ENCODE results near the gene ZEB1. TPM values are rescaled to one million over a fixed set of nuclear protein-coding genes. Genes with fewer than 3 reads are reported as not detected.

Gene ZEB1
- total RNA-seq, 1 donor from 2014 or later = 67.3 TPM

GRCh38 chr10:31291123-31291522 is 27.9 kb upstream of the ZEB1 start:
- no peaks in the 10 kb centered on the region for H3K27me3 ChIP-seq (ENCODE audit: control insufficient read depth in 3 of 3, insufficient read depth in 3 of 3, low read length in 3 of 3)
- no peak overlapping the region for H3K27ac ChIP-seq (ENCODE audit: low read depth, low read length)
- no peak overlapping the region for H3K4me3 ChIP-seq (ENCODE audit: low read length in 3 of 3)
- no peaks in the 10 kb centered on the region for H3K4me1 ChIP-seq (ENCODE audit: control insufficient read depth in 3 of 3, insufficient read depth in 3 of 3, low read length in 3 of 3)
- H3K36me3 ChIP-seq (ENCODE audit: control insufficient read depth in 3 of 3, insufficient read depth in 3 of 3, low read length in 3 of 3) = no peaks in the 10 kb centered on the region
- no peak overlapping the region for H3K9ac ChIP-seq (ENCODE audit: low read depth in 1 of 3, low read length in 3 of 3)
- H3K9me3 ChIP-seq (ENCODE audit: control insufficient read depth in 3 of 3, low read length in 3 of 3) = no peaks in the 10 kb centered on the region

- no peak overlapping the region for H3K9ac ChIP-seq (ENCODE audit: low read depth in 1 of 3, low read length in 3 of 3)
- no peak overlapping the region for H3K27ac ChIP-seq (ENCODE audit: low read depth, low read length)
- H3K4me1 ChIP-seq (ENCODE audit: control insufficient read depth in 3 of 3, insufficient read depth in 3 of 3, low read length in 3 of 3) = no peaks in the 10 kb centered on the region
- no peak overlapping the region for H3K4me3 ChIP-seq (ENCODE audit: low read length in 3 of 3)
- H3K36me3 ChIP-seq (ENCODE audit: control insufficient read depth in 3 of 3, insufficient read depth in 3 of 3, low read length in 3 of 3) = no peaks in the 10 kb centered on the region
- H3K27me3 ChIP-seq (ENCODE audit: control insufficient read depth in 3 of 3, insufficient read depth in 3 of 3, low read length in 3 of 3) = no peaks in the 10 kb centered on the region
- H3K9me3 ChIP-seq (ENCODE audit: control insufficient read depth in 3 of 3, low read length in 3 of 3) = no peaks in the 10 kb centered on the region
Observed at GRCh38 chr10:31294558-31294957, 24.5 kb upstream of the ZEB1 start.

- no peak overlapping the region for H3K9ac ChIP-seq (ENCODE audit: low read depth in 1 of 3, low read length in 3 of 3)
- H3K4me3 ChIP-seq (ENCODE audit: low read length in 3 of 3) = no peak overlapping the region
- no peak overlapping the region for H3K27ac ChIP-seq (ENCODE audit: low read depth, low read length)
- H3K36me3 ChIP-seq (ENCODE audit: control insufficient read depth in 3 of 3, insufficient read depth in 3 of 3, low read length in 3 of 3) = no peaks in the 10 kb centered on the region
- H3K9me3 ChIP-seq (ENCODE audit: control insufficient read depth in 3 of 3, low read length in 3 of 3) = no peaks in the 10 kb centered on the region
- H3K27me3 ChIP-seq (ENCODE audit: control insufficient read depth in 3 of 3, insufficient read depth in 3 of 3, low read length in 3 of 3) = no peaks in the 10 kb centered on the region
- H3K4me1 ChIP-seq (ENCODE audit: control insufficient read depth in 3 of 3, insufficient read depth in 3 of 3, low read length in 3 of 3) = no peaks in the 10 kb centered on the region
Observed at GRCh38 chr10:31296754-31297153, 22.3 kb upstream of the ZEB1 start.

- Histone ChIP-seq H3K27ac (ENCODE audit: low read depth, low read length) (no peak overlapping the region), H3K9me3 (ENCODE audit: control insufficient read depth in 3 of 3, low read length in 3 of 3) (no peaks in the 10 kb centered on the region), H3K36me3 (ENCODE audit: control insufficient read depth in 3 of 3, insufficient read depth in 3 of 3, low read length in 3 of 3) (no peaks in the 10 kb centered on the region), H3K4me3 (ENCODE audit: low read length in 3 of 3) (no peak overlapping the region), H3K27me3 (ENCODE audit: control insufficient read depth in 3 of 3, insufficient read depth in 3 of 3, low read length in 3 of 3) (no peaks in the 10 kb centered on the region), H3K9ac (ENCODE audit: low read depth in 1 of 3, low read length in 3 of 3) (no peak overlapping the region), H3K4me1 (ENCODE audit: control insufficient read depth in 3 of 3, insufficient read depth in 3 of 3, low read length in 3 of 3) (no peaks in the 10 kb centered on the region)
Observed at GRCh38 chr10:31299119-31299518, 19.9 kb upstream of the ZEB1 start.

GRCh38 chr10:31303212-31303611 is 15.8 kb upstream of the ZEB1 start:
- no peak overlapping the region for H3K4me3 ChIP-seq (ENCODE audit: low read length in 3 of 3)
- H3K9me3 ChIP-seq (ENCODE audit: control insufficient read depth in 3 of 3, low read length in 3 of 3) = no peaks in the 10 kb centered on the region
- no peaks in the 10 kb centered on the region for H3K27me3 ChIP-seq (ENCODE audit: control insufficient read depth in 3 of 3, insufficient read depth in 3 of 3, low read length in 3 of 3)
- no peak overlapping the region for H3K9ac ChIP-seq (ENCODE audit: low read depth in 1 of 3, low read length in 3 of 3)
- no peaks in the 10 kb centered on the region for H3K36me3 ChIP-seq (ENCODE audit: control insufficient read depth in 3 of 3, insufficient read depth in 3 of 3, low read length in 3 of 3)
- H3K27ac ChIP-seq (ENCODE audit: low read depth, low read length) = no peak overlapping the region
- H3K4me1 ChIP-seq (ENCODE audit: control insufficient read depth in 3 of 3, insufficient read depth in 3 of 3, low read length in 3 of 3) = no peaks in the 10 kb centered on the region

GRCh38 chr10:31304291-31304970 is 14.6 kb upstream of the ZEB1 start:
- no peak overlapping the region for H3K4me3 ChIP-seq (ENCODE audit: low read length in 3 of 3)
- no peaks in the 10 kb centered on the region for H3K4me1 ChIP-seq (ENCODE audit: control insufficient read depth in 3 of 3, insufficient read depth in 3 of 3, low read length in 3 of 3)
- no peak overlapping the region for H3K9ac ChIP-seq (ENCODE audit: low read depth in 1 of 3, low read length in 3 of 3)
- no peaks in the 10 kb centered on the region for H3K9me3 ChIP-seq (ENCODE audit: control insufficient read depth in 3 of 3, low read length in 3 of 3)
- H3K36me3 ChIP-seq (ENCODE audit: control insufficient read depth in 3 of 3, insufficient read depth in 3 of 3, low read length in 3 of 3) = no peaks in the 10 kb centered on the region
- no peaks in the 10 kb centered on the region for H3K27me3 ChIP-seq (ENCODE audit: control insufficient read depth in 3 of 3, insufficient read depth in 3 of 3, low read length in 3 of 3)
- H3K27ac ChIP-seq (ENCODE audit: low read depth, low read length) = no peak overlapping the region

GRCh38 chr10:31313396-31313795 is 5.6 kb upstream of the ZEB1 start:
- Histone ChIP-seq H3K27ac (ENCODE audit: low read depth, low read length) (no peak overlapping the region), H3K4me1 (ENCODE audit: control insufficient read depth in 3 of 3, insufficient read depth in 3 of 3, low read length in 3 of 3) (peaks cover 9 to 15% (median 9%) of the 10 kb centered on the region in 3 donors), H3K9me3 (ENCODE audit: control insufficient read depth in 3 of 3, low read length in 3 of 3) (no peaks in the 10 kb centered on the region), H3K4me3 (ENCODE audit: low read length in 3 of 3) (no peak overlapping the region), H3K27me3 (ENCODE audit: control insufficient read depth in 3 of 3, insufficient read depth in 3 of 3, low read length in 3 of 3) (no peaks in the 10 kb centered on the region), H3K9ac (ENCODE audit: low read depth in 1 of 3, low read length in 3 of 3) (no peak overlapping the region), H3K36me3 (ENCODE audit: control insufficient read depth in 3 of 3, insufficient read depth in 3 of 3, low read length in 3 of 3) (peaks cover 0 to 2% (median 0%) of the 10 kb centered on the region in 3 donors)

- Histone ChIP-seq H3K36me3 (ENCODE audit: control insufficient read depth in 3 of 3, insufficient read depth in 3 of 3, low read length in 3 of 3) (peaks cover 0 to 2% (median 0%) of the 10 kb centered on the region in 3 donors), H3K27me3 (ENCODE audit: control insufficient read depth in 3 of 3, insufficient read depth in 3 of 3, low read length in 3 of 3) (no peaks in the 10 kb centered on the region), H3K27ac (ENCODE audit: low read depth, low read length) (no peak overlapping the region), H3K4me1 (ENCODE audit: control insufficient read depth in 3 of 3, insufficient read depth in 3 of 3, low read length in 3 of 3) (peaks cover 9 to 15% (median 9%) of the 10 kb centered on the region in 3 donors), H3K9me3 (ENCODE audit: control insufficient read depth in 3 of 3, low read length in 3 of 3) (no peaks in the 10 kb centered on the region), H3K4me3 (ENCODE audit: low read length in 3 of 3) (no peak overlapping the region), H3K9ac (ENCODE audit: low read depth in 1 of 3, low read length in 3 of 3) (no peak overlapping the region)
Observed at GRCh38 chr10:31314256-31315150, 4.5 kb upstream of the ZEB1 start.

- Histone ChIP-seq H3K4me3 (ENCODE audit: low read length in 3 of 3) (no peak overlapping the region), H3K36me3 (ENCODE audit: control insufficient read depth in 3 of 3, insufficient read depth in 3 of 3, low read length in 3 of 3) (peaks cover 0 to 2% (median 0%) of the 10 kb centered on the region in 3 donors), H3K9ac (ENCODE audit: low read depth in 1 of 3, low read length in 3 of 3) (no peak overlapping the region), H3K27me3 (ENCODE audit: control insufficient read depth in 3 of 3, insufficient read depth in 3 of 3, low read length in 3 of 3) (no peaks in the 10 kb centered on the region), H3K27ac (ENCODE audit: low read depth, low read length) (no peak overlapping the region), H3K4me1 (ENCODE audit: control insufficient read depth in 3 of 3, insufficient read depth in 3 of 3, low read length in 3 of 3) (peaks cover 9 to 15% (median 9%) of the 10 kb centered on the region in 3 donors), H3K9me3 (ENCODE audit: control insufficient read depth in 3 of 3, low read length in 3 of 3) (no peaks in the 10 kb centered on the region)
Observed at GRCh38 chr10:31315453-31315852, 3.6 kb upstream of the ZEB1 start.

- Histone ChIP-seq H3K4me1 (ENCODE audit: control insufficient read depth in 3 of 3, insufficient read depth in 3 of 3, low read length in 3 of 3) (peaks cover 14 to 23% (median 17%) of the 10 kb centered on the region in 3 donors), H3K4me3 (ENCODE audit: low read length in 3 of 3) (no peak overlapping the region), H3K9ac (ENCODE audit: low read depth in 1 of 3, low read length in 3 of 3) (no peak overlapping the region), H3K27me3 (ENCODE audit: control insufficient read depth in 3 of 3, insufficient read depth in 3 of 3, low read length in 3 of 3) (no peaks in the 10 kb centered on the region), H3K36me3 (ENCODE audit: control insufficient read depth in 3 of 3, insufficient read depth in 3 of 3, low read length in 3 of 3) (peaks cover 0 to 2% (median 0%) of the 10 kb centered on the region in 3 donors), H3K9me3 (ENCODE audit: control insufficient read depth in 3 of 3, low read length in 3 of 3) (no peaks in the 10 kb centered on the region), H3K27ac (ENCODE audit: low read depth, low read length) (no peak overlapping the region)
Observed at GRCh38 chr10:31317171-31317570, 1.8 kb upstream of the ZEB1 start.

Measured in skeletal muscle tissue (tissue), 4 donors.